GM12872 (cell line): ENCODE data around the gene FBXO42.

Source experiments
- CTCF ChIP-seq: IDR thresholded peaks from 3 replicates; pipeline ENCODE4 v1.5.1; 2011; ENCODE audit warnings: low read depth, mild to moderate bottlenecking, low read length, moderate library complexity; ENCODE audit not compliant: insufficient read depth

Gene FBXO42

GRCh38 chr1:16380868-16381267 is 28.6 kb upstream of the FBXO42 start:
- TF ChIP-seq CTCF, result no peak

DNA sequence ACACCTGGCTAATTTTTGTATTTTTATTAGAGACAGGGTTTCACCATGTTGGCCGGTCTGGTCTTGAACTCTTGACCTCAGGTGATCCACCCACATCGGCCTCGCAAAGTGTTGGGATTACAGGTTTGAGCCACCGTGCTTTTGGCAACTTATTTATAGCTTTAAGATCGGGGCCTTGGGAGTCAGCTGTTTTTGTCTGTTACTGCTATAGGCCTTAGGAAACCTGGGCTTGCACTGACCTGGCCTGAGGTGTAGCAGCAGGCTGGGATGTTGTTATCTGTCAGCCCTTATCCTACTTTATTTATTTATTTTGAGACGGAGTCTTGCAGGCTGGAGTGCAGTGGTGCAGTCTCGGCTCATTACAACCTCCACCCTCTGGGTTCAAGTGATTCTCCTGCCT is 26.2 kb upstream of the FBXO42 start:
- TF ChIP-seq CTCF, result no peak

DNA sequence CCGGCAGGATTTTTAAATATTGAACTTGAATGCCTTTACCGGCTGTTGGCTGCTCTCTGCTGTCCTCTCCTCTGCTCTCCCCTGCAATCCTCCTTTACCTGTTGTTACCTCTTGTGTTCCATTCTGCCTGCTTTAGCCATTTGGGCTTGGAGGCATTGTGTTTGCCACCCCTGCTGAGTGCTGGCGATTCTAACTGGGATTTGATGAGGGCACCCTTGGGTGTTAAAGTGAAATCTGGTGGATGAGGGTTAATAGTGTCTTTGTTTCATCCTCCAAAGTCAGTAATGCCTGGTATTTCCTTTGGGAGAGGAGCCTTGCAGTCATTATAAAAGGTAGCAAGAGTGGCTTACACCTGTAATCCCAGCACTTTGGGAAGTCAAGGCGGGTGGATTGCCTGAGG is 24.7 kb upstream of the FBXO42 start:
- no peak for TF ChIP-seq CTCF

GRCh38 chr1:16375521-16376340 is 23.5 kb upstream of the FBXO42 start:
- TF ChIP-seq CTCF, result no peak

DNA sequence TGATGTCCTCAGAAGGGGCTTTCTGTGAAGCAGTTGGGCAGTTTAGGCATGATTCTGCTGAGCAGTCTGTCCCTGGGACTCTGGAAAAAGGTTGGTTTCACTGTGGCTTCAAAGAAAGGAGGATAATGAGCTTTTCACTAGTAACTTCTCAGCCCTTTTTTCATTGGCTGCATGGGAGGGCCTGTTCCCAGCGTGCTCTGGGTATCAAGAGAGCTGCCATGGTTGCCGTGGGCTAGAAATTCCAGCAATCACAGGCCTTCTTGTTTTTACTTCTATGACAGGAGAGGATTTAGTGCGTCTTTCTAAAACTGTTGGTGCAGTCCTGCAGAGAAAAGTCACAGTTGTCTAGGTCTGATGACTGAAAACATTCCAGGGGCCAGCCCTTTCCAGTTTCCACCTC is 22.0 kb upstream of the FBXO42 start:
- no peak for TF ChIP-seq CTCF

- TF ChIP-seq CTCF, result no peak
These were observed 20.4 kb upstream of the FBXO42 start for GRCh38 chr1:16372535-16373285.

- TF ChIP-seq CTCF, result no peak
These were observed 19.4 kb upstream of the FBXO42 start for GRCh38 chr1:16371725-16372124.
